H1 (cell line): ENCODE results near the gene SEMA3G.

ENCODE experiments used
- CBX8 ChIP-seq: fragments of 300-800, 300-1000 bp; sonication (generic); IDR thresholded peaks from 2 replicates; pipeline ENCODE4 v1.7.1; 2016; ENCODE audit warnings: low read depth, low read length, borderline replicate concordance
- CHD2 ChIP-seq: IDR thresholded peaks from 2 replicates; pipeline ENCODE4 v1.6.1; 2012; ENCODE audit warnings: low read length, improper control_type of control experiment
- CHD7 ChIP-seq: fragments of 300-600 bp; sonication (generic); IDR thresholded peaks from 2 replicates; pipeline ENCODE4 v1.7.1; 2012; ENCODE audit warnings: low read length, moderate library complexity, mild to moderate bottlenecking, inconsistent platforms; ENCODE audit not compliant: insufficient replicate concordance
- CTCF ChIP-seq, 3 experiments: IDR thresholded peaks; 1 replicate in 2 of 3; 2 replicates in 1 of 3; pipeline versions ENCODE4 v1.5.1 to v1.6.1; 2011; ENCODE audit warnings: low read length in 3 of 3, mild to moderate bottlenecking in 3 of 3, inconsistent platforms in 2 of 3, low read depth in 1 of 3, moderate library complexity in 1 of 3; ENCODE audit not compliant: insufficient read depth in 1 of 3; ENCODE audit errors: control extremely low read depth in 1 of 3
- EP300 ChIP-seq, 2 experiments: IDR thresholded peaks; 1 replicate in 1 of 2; 2 replicates in 1 of 2; pipeline ENCODE4 v1.6.1; 2011 to 2012; ENCODE audit warnings: low read depth in 2 of 2, low read length in 2 of 2, mild to moderate bottlenecking in 2 of 2, borderline replicate concordance in 1 of 2, inconsistent platforms in 1 of 2, moderate library complexity in 1 of 2
- JUN ChIP-seq: IDR thresholded peaks from 2 replicates; pipeline ENCODE4 v1.6.1; 2011; ENCODE audit warnings: low read depth, mild to moderate bottlenecking, improper control_type of control experiment, low read length
- MAFK ChIP-seq: IDR thresholded peaks from 2 replicates; pipeline ENCODE4 v1.6.1; 2012; ENCODE audit warnings: low read depth, mild to moderate bottlenecking, improper control_type of control experiment, low read length
- POLR2A ChIP-seq, 2 experiments: IDR thresholded peaks; 1 replicate in 1 of 2; 2 replicates in 1 of 2; pipeline ENCODE4 v1.6.1; 2011; ENCODE audit warnings: low read depth in 2 of 2, low read length in 2 of 2, mild to moderate bottlenecking in 2 of 2; ENCODE audit errors: control extremely low read depth in 1 of 2
- POLR2AphosphoS5 ChIP-seq: IDR thresholded peaks from 2 replicates; pipeline ENCODE4 v1.6.1; 2011; ENCODE audit warnings: low read depth, low read length
- SIN3A ChIP-seq, 2 experiments: IDR thresholded peaks in 1 of 2; conservative IDR thresholded peaks in 1 of 2; 2 replicates each; pipeline ENCODE4 v1.6.1; 2011 to 2012; ENCODE audit warnings: low read length in 2 of 2, improper control_type of control experiment in 1 of 2, low read depth in 1 of 2, mild to moderate bottlenecking in 1 of 2
- SP1 ChIP-seq: IDR thresholded peaks from 2 replicates; pipeline ENCODE4 v1.6.1; 2011; ENCODE audit warnings: low read depth, low read length
- TF ChIP-seq, protein P1 (sequence below): IDR thresholded peaks from 2 replicates; pipeline ENCODE4 v1.6.1; 2012; ENCODE audit warnings: inconsistent platforms
- TF ChIP-seq, protein P2 (sequence below): IDR thresholded peaks from 2 replicates; pipeline ENCODE4 v1.6.1; 2011; ENCODE audit warnings: low read depth, mild to moderate bottlenecking, low read length; ENCODE audit not compliant: insufficient read depth

GRCh38 chr3:52443791-52444687 lies 864 bp downstream of the SEMA3G start:
- TF ChIP-seq, protein P1, sequence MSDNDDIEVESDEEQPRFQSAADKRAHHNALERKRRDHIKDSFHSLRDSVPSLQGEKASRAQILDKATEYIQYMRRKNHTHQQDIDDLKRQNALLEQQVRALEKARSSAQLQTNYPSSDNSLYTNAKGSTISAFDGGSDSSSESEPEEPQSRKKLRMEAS: no peak
- no peak for TF ChIP-seq SP1
- TF ChIP-seq CTCF (IDR thresholded peaks at IDR 0.05; ENCODE audit: control extremely low read depth in 1 of 3, insufficient read depth in 1 of 3, low read depth in 1 of 3, low read length in 3 of 3): no peak
- no peak for TF ChIP-seq POLR2AphosphoS5
- no peak for TF ChIP-seq EP300 (IDR thresholded peaks at IDR 0.05; ENCODE audit: borderline replicate concordance in 1 of 2, low read depth in 2 of 2, low read length in 2 of 2)
- TF ChIP-seq CHD7: no peak
- TF ChIP-seq MAFK: no peak
- no peak for TF ChIP-seq POLR2A (IDR thresholded peaks at IDR 0.05; ENCODE audit: control extremely low read depth in 1 of 2, low read depth in 2 of 2, low read length in 2 of 2)
- no peak for TF ChIP-seq CBX8
- no peak for TF ChIP-seq JUN
- no peak for TF ChIP-seq SIN3A (conservative IDR thresholded peaks at IDR 0.05 in 1 of 2, IDR thresholded peaks at IDR 0.05 in 1 of 2; ENCODE audit: low read depth in 1 of 2, low read length in 2 of 2)
- TF ChIP-seq, protein P2, sequence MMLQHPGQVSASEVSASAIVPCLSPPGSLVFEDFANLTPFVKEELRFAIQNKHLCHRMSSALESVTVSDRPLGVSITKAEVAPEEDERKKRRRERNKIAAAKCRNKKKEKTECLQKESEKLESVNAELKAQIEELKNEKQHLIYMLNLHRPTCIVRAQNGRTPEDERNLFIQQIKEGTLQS: no peak
- no peak for TF ChIP-seq CHD2
